Erythroblast (primary cell): ENCODE data around the gene WSB2.

Experiments
- GATA1 ChIP-seq: IDR thresholded peaks from 2 replicates; pipeline ENCODE4 v1.6.1; 2011; ENCODE audit warnings: low read depth, mild to moderate bottlenecking, control low read depth, low read length, moderate library complexity
- POLR2A ChIP-seq: IDR thresholded peaks from 2 replicates; pipeline ENCODE4 v1.6.1; 2011; ENCODE audit warnings: mild to moderate bottlenecking, low read length

DNA sequence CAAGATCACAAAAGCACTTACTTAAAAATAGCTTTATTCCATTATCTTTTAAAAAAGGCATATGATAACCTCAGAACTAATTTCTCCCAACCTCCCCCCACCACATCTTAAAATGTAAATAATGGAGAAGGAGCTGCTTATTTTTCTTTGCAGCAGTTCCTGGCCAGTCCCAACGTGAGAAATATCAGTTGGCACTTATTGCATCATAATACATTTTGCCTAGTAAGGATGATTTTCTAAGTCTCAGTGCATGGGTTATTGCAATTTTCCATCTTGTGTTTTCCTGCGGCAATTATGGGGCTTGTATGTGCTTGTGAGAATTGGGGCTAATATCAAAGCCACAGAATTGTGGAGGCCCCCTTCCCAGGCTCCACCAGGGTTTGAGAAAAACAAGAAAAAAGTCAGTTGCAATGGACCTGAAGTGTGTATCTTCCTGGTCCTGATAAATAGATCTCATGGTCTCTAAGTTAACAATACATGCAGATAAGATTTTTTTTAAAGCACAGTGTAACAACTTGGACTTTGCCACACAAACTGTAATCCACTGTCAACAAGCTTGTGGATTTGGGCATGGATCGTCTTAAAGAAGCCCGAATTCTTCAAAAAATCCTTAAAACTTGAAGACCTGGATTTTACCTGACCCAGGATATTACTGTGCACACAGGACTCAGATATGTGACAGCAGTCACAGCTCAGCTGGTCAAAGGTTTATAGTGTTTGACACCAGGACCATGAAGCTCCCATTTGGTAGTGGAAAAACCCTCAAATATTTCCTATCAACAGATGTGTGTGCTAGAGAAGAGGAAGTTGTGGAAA, 2.8 kb upstream of the WSB2 start:
- TF ChIP-seq POLR2A: no peak
- TF ChIP-seq GATA1: no peak
